Hepatic stellate cell (primary cell): ENCODE results near the gene RAB1A.

Source experiments
- DNase-seq: peaks from one replicate; pipeline ENCODE4 v3.0.0; 2011; ENCODE audit warnings: low spot score

The RAB1A gene

GRCh38 chr2:65092791-65093190, 37.1 kb downstream of the RAB1A start:
- DNase-seq, result no peak

- DNase-seq, result no peak
Measured at GRCh38 chr2:65085148-65085547, 44.8 kb downstream of the RAB1A start.

GRCh38 chr2:65081232-65081685, 48.6 kb downstream of the RAB1A start:
- no peak for DNase-seq

GRCh38 chr2:65079017-65079416, 50.9 kb downstream of the RAB1A start:
- DNase-seq, result no peak

- DNase-seq, result no peak
Measured at GRCh38 chr2:65077898-65078297, 52.0 kb downstream of the RAB1A start.

- peak; percentile 71 for DNase-seq
Measured at GRCh38 chr2:65076345-65076710, 53.6 kb downstream of the RAB1A start.

- no peak for DNase-seq
Measured at GRCh38 chr2:65075605-65076344, 54.1 kb downstream of the RAB1A start.

- no peak for DNase-seq
Measured at GRCh38 chr2:65075176-65075575, 54.7 kb downstream of the RAB1A start.

GRCh38 chr2:65073879-65074565, 55.9 kb downstream of the RAB1A start:
- DNase-seq, result no peak

GRCh38 chr2:65072181-65072970, 57.5 kb downstream of the RAB1A start:
- no peak for DNase-seq

- DNase-seq, result no peak
Measured at GRCh38 chr2:65071499-65072180, 58.3 kb downstream of the RAB1A start.

GRCh38 chr2:65070856-65071255, 59.0 kb downstream of the RAB1A start:
- no peak for DNase-seq

GRCh38 chr2:65070172-65070830, 59.6 kb downstream of the RAB1A start:
- peak; percentile 62 for DNase-seq

- no peak for DNase-seq
Measured at GRCh38 chr2:65069439-65069824, 60.5 kb downstream of the RAB1A start.

GRCh38 chr2:65067806-65068553, 61.9 kb downstream of the RAB1A start:
- DNase-seq, result no peak

- peak; percentile 72 for DNase-seq
Measured at GRCh38 chr2:65064728-65065552, 65.0 kb downstream of the RAB1A start.

- peak; percentile 21 for DNase-seq
Measured at GRCh38 chr2:65062843-65063825, 66.8 kb downstream of the RAB1A start.

- no peak for DNase-seq
Measured at GRCh38 chr2:65061910-65062339, 68.0 kb downstream of the RAB1A start.
